KOPT-K1 (cell line): Measurements from ENCODE around the gene HABP2.

Experiments used
- H3K27ac ChIP-seq: fragments of 200-600 bp; sonication (generic); 2 replicates; pipeline ENCODE4 v1.5.1; 2016; ENCODE audit warnings: antibody characterized with exemption, mild to moderate bottlenecking, low read depth, low read length; ENCODE audit not compliant: poor library complexity, severe bottlenecking
- H3K36me3 ChIP-seq: fragments of 200-600 bp; sonication (generic); 2 replicates; pipeline ENCODE4 v1.5.1; 2017; ENCODE audit warnings: antibody characterized with exemption, mild to moderate bottlenecking, low read length, moderate library complexity; ENCODE audit not compliant: insufficient read depth
- H3K9me3 ChIP-seq: fragments of 200-600 bp; sonication (generic); 2 replicates; pipeline ENCODE4 v1.5.1; 2017; ENCODE audit warnings: antibody characterized with exemption, low read length, mild to moderate bottlenecking; ENCODE audit not compliant: insufficient read depth, poor library complexity, severe bottlenecking

Gene HABP2

GRCh38 chr10:113561214-113561613, 8.4 kb downstream of the HABP2 start:
- Histone ChIP-seq H3K36me3 (no peaks in the 10 kb centered on the region), H3K27ac (no peak overlapping the region), H3K9me3 (no peaks in the 10 kb centered on the region)

- no peak overlapping the region for H3K27ac ChIP-seq
- no peaks in the 10 kb centered on the region for H3K9me3 ChIP-seq
- H3K36me3 ChIP-seq = no peaks in the 10 kb centered on the region
Measured at GRCh38 chr10:113562069-113562468, 9.2 kb downstream of the HABP2 start.

- Histone ChIP-seq H3K9me3 (no peaks in the 10 kb centered on the region), H3K36me3 (no peaks in the 10 kb centered on the region), H3K27ac (no peak overlapping the region)
Measured at GRCh38 chr10:113562704-113563103, 9.9 kb downstream of the HABP2 start.

- Histone ChIP-seq H3K36me3 (no peaks in the 10 kb centered on the region), H3K9me3 (no peaks in the 10 kb centered on the region), H3K27ac (no peak overlapping the region)
Measured at GRCh38 chr10:113563306-113564088, 10.6 kb downstream of the HABP2 start.

GRCh38 chr10:113565364-113565763, 12.5 kb downstream of the HABP2 start:
- Histone ChIP-seq H3K27ac (no peak overlapping the region), H3K36me3 (no peaks in the 10 kb centered on the region), H3K9me3 (no peaks in the 10 kb centered on the region)

- Histone ChIP-seq H3K27ac (no peak overlapping the region), H3K9me3 (no peaks in the 10 kb centered on the region)
Measured at GRCh38 chr10:113566888-113567287, 14.0 kb downstream of the HABP2 start.

GRCh38 chr10:113569576-113569975, 16.7 kb downstream of the HABP2 start:
- H3K36me3 ChIP-seq = no peaks in the 10 kb centered on the region
- no peak overlapping the region for H3K27ac ChIP-seq
- H3K9me3 ChIP-seq = no peaks in the 10 kb centered on the region

More at GRCh38 chr10:113566888-113567287, 14.0 kb downstream of the HABP2 start:
- H3K36me3 ChIP-seq = no peaks in the 10 kb centered on the region

GRCh38 chr10:113572520-113573290, 19.9 kb downstream of the HABP2 start:
- Histone ChIP-seq H3K27ac (no peak overlapping the region), H3K9me3 (no peaks in the 10 kb centered on the region), H3K36me3 (no peaks in the 10 kb centered on the region)

GRCh38 chr10:113573368-113573767, 20.5 kb downstream of the HABP2 start:
- no peak overlapping the region for H3K27ac ChIP-seq
- H3K9me3 ChIP-seq = no peaks in the 10 kb centered on the region
- no peaks in the 10 kb centered on the region for H3K36me3 ChIP-seq

GRCh38 chr10:113576852-113577251, 24.0 kb downstream of the HABP2 start:
- Histone ChIP-seq H3K9me3 (no peaks in the 10 kb centered on the region), H3K36me3 (no peaks in the 10 kb centered on the region), H3K27ac (no peak overlapping the region)

- Histone ChIP-seq H3K27ac (no peak overlapping the region), H3K9me3 (no peaks in the 10 kb centered on the region)
Measured at GRCh38 chr10:113578773-113579172, 25.9 kb downstream of the HABP2 start.

GRCh38 chr10:113581092-113581491, 28.2 kb downstream of the HABP2 start:
- Histone ChIP-seq H3K27ac (no peak overlapping the region), H3K36me3 (no peaks in the 10 kb centered on the region), H3K9me3 (no peaks in the 10 kb centered on the region)

More at GRCh38 chr10:113578773-113579172, 25.9 kb downstream of the HABP2 start:
- no peaks in the 10 kb centered on the region for H3K36me3 ChIP-seq

- Histone ChIP-seq H3K36me3 (no peaks in the 10 kb centered on the region), H3K9me3 (no peaks in the 10 kb centered on the region), H3K27ac (no peak overlapping the region)
Measured at GRCh38 chr10:113583571-113583970, 30.7 kb downstream of the HABP2 start.

GRCh38 chr10:113585949-113586348, 33.1 kb downstream of the HABP2 start:
- Histone ChIP-seq H3K36me3 (no peaks in the 10 kb centered on the region), H3K9me3 (no peaks in the 10 kb centered on the region), H3K27ac (no peak overlapping the region)

GRCh38 chr10:113589201-113589770, 36.4 kb downstream of the HABP2 start:
- H3K36me3 ChIP-seq = no peaks in the 10 kb centered on the region

More at GRCh38 chr10:113589201-113589770, 36.4 kb downstream of the HABP2 start:
- no peaks in the 10 kb centered on the region for H3K9me3 ChIP-seq
- H3K27ac ChIP-seq = no peak overlapping the region
